H1 (cell line): Measurements from ENCODE around the gene TXNDC16.

Experiments used
- CBX5 ChIP-seq: fragments of 300-800, 300-1000 bp; sonication (generic); IDR thresholded peaks from 2 replicates; pipeline ENCODE4 v1.7.1; 2016; ENCODE audit warnings: antibody characterized with exemption, low read length, low read depth
- CHD2 ChIP-seq: IDR thresholded peaks from 2 replicates; pipeline ENCODE4 v1.6.1; 2012; ENCODE audit warnings: low read length, improper control_type of control experiment
- EGR1 ChIP-seq: IDR thresholded peaks from 2 replicates; pipeline ENCODE4 v1.6.1; 2011; ENCODE audit warnings: low read depth, low read length, borderline replicate concordance
- EZH2 ChIP-seq: fragments of 200-600 bp; sonication (generic); IDR thresholded peaks from 2 replicates; pipeline ENCODE4 v1.7.1; 2012; ENCODE audit warnings: low read depth, mild to moderate bottlenecking, moderate library complexity, low read length, inconsistent platforms; ENCODE audit not compliant: severe bottlenecking
- GABPA ChIP-seq: IDR thresholded peaks from 2 replicates; pipeline ENCODE4 v1.6.1; 2011; ENCODE audit warnings: mild to moderate bottlenecking, low read length, moderate library complexity, borderline replicate concordance; ENCODE audit not compliant: insufficient read depth
- RBBP5 ChIP-seq: IDR thresholded peaks from 2 replicates; pipeline ENCODE4 v1.7.1; 2012; ENCODE audit warnings: low read depth, mild to moderate bottlenecking, inconsistent platforms, low read length, moderate library complexity, borderline replicate concordance
- SIN3A ChIP-seq, 2 experiments: IDR thresholded peaks in 1 of 2; conservative IDR thresholded peaks in 1 of 2; 2 replicates each; pipeline ENCODE4 v1.6.1; 2011 to 2012; ENCODE audit warnings: low read length in 2 of 2, improper control_type of control experiment in 1 of 2, low read depth in 1 of 2, mild to moderate bottlenecking in 1 of 2
- TF ChIP-seq, protein P1 (sequence below), 3 experiments: IDR thresholded peaks; 1 replicate in 2 of 3; 2 replicates in 1 of 3; pipeline versions ENCODE4 v1.5.1 to v1.6.1; 2011; ENCODE audit warnings: low read length in 3 of 3, mild to moderate bottlenecking in 3 of 3, inconsistent platforms in 2 of 3, low read depth in 1 of 3, moderate library complexity in 1 of 3; ENCODE audit not compliant: insufficient read depth in 1 of 3; ENCODE audit errors: control extremely low read depth in 1 of 3
- TF ChIP-seq, protein P2 (sequence below): IDR thresholded peaks from 2 replicates; pipeline ENCODE4 v1.6.1; 2012; ENCODE audit warnings: inconsistent platforms

DNA sequence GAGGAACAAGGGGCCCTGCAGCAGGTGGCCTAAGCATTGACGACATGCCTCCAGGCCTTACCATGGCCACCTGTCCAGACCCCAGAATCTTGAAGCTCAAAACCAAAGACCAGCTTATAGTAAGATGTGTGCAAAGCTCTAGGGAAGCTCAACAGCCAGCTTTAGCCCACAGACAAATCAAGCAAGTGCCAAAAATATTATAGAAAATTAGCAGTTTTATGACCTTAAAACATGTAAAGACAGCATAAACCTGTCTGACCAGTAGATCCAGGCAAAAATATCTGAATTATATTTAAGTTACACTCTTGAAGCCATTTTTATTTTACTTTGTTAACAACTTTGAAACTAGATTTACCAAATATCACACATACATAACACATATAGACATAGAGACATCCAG lies 90.6 kb downstream of the TXNDC16 start:
- TF ChIP-seq, protein P1, sequence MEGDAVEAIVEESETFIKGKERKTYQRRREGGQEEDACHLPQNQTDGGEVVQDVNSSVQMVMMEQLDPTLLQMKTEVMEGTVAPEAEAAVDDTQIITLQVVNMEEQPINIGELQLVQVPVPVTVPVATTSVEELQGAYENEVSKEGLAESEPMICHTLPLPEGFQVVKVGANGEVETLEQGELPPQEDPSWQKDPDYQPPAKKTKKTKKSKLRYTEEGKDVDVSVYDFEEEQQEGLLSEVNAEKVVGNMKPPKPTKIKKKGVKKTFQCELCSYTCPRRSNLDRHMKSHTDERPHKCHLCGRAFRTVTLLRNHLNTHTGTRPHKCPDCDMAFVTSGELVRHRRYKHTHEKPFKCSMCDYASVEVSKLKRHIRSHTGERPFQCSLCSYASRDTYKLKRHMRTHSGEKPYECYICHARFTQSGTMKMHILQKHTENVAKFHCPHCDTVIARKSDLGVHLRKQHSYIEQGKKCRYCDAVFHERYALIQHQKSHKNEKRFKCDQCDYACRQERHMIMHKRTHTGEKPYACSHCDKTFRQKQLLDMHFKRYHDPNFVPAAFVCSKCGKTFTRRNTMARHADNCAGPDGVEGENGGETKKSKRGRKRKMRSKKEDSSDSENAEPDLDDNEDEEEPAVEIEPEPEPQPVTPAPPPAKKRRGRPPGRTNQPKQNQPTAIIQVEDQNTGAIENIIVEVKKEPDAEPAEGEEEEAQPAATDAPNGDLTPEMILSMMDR (IDR thresholded peaks at IDR 0.05; ENCODE audit: control extremely low read depth in 1 of 3, insufficient read depth in 1 of 3, low read depth in 1 of 3, low read length in 3 of 3) = no peak
- no peak for TF ChIP-seq EZH2
- no peak for TF ChIP-seq RBBP5
- TF ChIP-seq, protein P2, sequence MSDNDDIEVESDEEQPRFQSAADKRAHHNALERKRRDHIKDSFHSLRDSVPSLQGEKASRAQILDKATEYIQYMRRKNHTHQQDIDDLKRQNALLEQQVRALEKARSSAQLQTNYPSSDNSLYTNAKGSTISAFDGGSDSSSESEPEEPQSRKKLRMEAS = no peak
- TF ChIP-seq GABPA = no peak
- no peak for TF ChIP-seq EGR1
- no peak for TF ChIP-seq CHD2
- no peak for TF ChIP-seq SIN3A (conservative IDR thresholded peaks at IDR 0.05 in 1 of 2, IDR thresholded peaks at IDR 0.05 in 1 of 2; ENCODE audit: low read depth in 1 of 2, low read length in 2 of 2)
- TF ChIP-seq CBX5 = no peak
